ENCODE data around the gene OSBPL10. TPM values are rescaled to one million over a fixed set of nuclear protein-coding genes. Genes with fewer than 3 reads are reported as not detected.
A peak's percentile ranks its signal among the peaks of the same experiment; 100 is the strongest.

OSBPL10 gene
- total RNA-seq, 1 experiment from 2014 or later = 48.0 TPM

DNA sequence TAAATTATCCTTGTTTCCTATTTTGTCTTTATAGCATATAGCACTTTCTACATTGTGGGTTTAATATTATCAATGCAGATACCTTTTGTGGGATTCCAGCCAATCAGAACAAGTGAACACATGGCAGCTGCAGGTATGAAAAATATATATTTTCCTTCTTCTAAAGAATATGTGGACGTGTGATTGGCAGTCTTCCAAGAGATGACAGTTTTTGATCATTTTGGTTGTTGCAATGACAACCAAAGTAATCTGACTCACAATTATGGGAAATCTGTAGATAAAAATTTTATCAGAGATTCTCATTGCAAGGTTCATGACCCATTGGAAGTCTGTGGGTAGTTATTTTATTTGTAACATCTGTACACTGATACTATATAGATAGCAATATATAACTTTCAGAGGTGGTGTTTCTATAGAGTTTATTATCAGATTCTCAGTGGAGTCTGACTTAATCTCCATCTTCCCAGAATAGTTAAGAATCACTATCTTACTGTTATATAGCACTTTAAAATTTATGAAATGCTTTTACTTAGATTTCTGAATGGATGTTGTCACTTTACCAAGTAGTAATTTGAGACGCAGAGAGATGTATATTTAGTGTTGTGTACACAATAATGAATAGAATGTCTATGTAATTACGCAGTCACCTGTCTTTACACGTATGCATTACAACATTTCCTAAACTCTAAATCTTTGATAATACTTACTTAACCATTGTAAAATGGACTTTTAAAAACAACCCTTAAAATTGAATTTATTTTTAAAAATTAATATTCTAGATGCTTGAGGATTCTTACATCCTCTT is 365.8 kb downstream of the OSBPL10 start:
- no peak for ATAC-seq
- Histone ChIP-seq H3K9me2 (replicated peaks; ENCODE audit: low read length) (no peaks in the 10 kb centered on the region), H3K27me3 (ENCODE audit: low read length) (no peaks in the 10 kb centered on the region), H3K27ac (ENCODE audit: low read length) (no peak overlapping the region), H3F3A (ENCODE audit: low read length, unreplicated experiment) (peaks cover under 1% of the 10 kb centered on the region), H3K36me3 (ENCODE audit: low read depth, low read length) (peaks cover 11% of the 10 kb centered on the region; the same call in 1 of the 2 replicates), H3K9me3 (ENCODE audit: low read length) (no peaks in the 10 kb centered on the region), H3K4me2 (ENCODE audit: low read length) (no peak overlapping the region), H3K4me1 (ENCODE audit: insufficient read depth, low read length) (peaks cover 23% of the 10 kb centered on the region), H2AFZ (ENCODE audit: low read length) (no peak overlapping the region), H3K79me2 (ENCODE audit: low read length) (peaks cover 42% of the 10 kb centered on the region), H3K4me3 (ENCODE audit: low read length) (no peak overlapping the region), H4K20me1 (ENCODE audit: low read length) (peaks cover 18% of the 10 kb centered on the region), H3K9ac (ENCODE audit: low read length) (no peak overlapping the region)
- DNase-seq = peak; percentile 8
- no TSS peak for BruUV-seq (replicated peaks)
- intact Hi-C loops (cut with micrococcal nuclease) = loop anchor here (10.0 kb wide), 1 partner anchor 350 kb away; no protein-coding TSS in a partner anchor
- ChIA-PET POLR2A (ENCODE audit: unreplicated experiment) (no interaction called here), CTCF (no interaction called here)
- no peak for TF ChIP-seq EZH2 (IDR thresholded peaks at IDR 0.05; ENCODE audit: low read length, unreplicated experiment)
- TF ChIP-seq EZH2phosphoT487 (IDR thresholded peaks at IDR 0.05; ENCODE audit: borderline replicate concordance, low read length) = no peak
- TF ChIP-seq, protein P1, sequence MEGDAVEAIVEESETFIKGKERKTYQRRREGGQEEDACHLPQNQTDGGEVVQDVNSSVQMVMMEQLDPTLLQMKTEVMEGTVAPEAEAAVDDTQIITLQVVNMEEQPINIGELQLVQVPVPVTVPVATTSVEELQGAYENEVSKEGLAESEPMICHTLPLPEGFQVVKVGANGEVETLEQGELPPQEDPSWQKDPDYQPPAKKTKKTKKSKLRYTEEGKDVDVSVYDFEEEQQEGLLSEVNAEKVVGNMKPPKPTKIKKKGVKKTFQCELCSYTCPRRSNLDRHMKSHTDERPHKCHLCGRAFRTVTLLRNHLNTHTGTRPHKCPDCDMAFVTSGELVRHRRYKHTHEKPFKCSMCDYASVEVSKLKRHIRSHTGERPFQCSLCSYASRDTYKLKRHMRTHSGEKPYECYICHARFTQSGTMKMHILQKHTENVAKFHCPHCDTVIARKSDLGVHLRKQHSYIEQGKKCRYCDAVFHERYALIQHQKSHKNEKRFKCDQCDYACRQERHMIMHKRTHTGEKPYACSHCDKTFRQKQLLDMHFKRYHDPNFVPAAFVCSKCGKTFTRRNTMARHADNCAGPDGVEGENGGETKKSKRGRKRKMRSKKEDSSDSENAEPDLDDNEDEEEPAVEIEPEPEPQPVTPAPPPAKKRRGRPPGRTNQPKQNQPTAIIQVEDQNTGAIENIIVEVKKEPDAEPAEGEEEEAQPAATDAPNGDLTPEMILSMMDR (conservative IDR thresholded peaks at IDR 0.05; ENCODE audit: low read depth, low read length) = no peak

- Histone ChIP-seq H3K9ac (ENCODE audit: low read length) (no peak overlapping the region), H4K20me1 (ENCODE audit: low read length) (peaks cover 18% of the 10 kb centered on the region), H3K9me3 (ENCODE audit: low read length) (no peaks in the 10 kb centered on the region), H3K79me2 (ENCODE audit: low read length) (peaks cover 42% of the 10 kb centered on the region), H3F3A (ENCODE audit: low read length, unreplicated experiment) (no peaks in the 10 kb centered on the region), H3K36me3 (ENCODE audit: low read depth, low read length) (peaks cover 7% of the 10 kb centered on the region; the same call in 1 of the 2 replicates), H3K4me2 (ENCODE audit: low read length) (no peak overlapping the region), H3K27me3 (ENCODE audit: low read length) (no peaks in the 10 kb centered on the region), H3K9me2 (replicated peaks; ENCODE audit: low read length) (no peaks in the 10 kb centered on the region), H3K4me1 (ENCODE audit: insufficient read depth, low read length) (peaks cover 23% of the 10 kb centered on the region), H2AFZ (ENCODE audit: low read length) (no peak overlapping the region), H3K27ac (ENCODE audit: low read length) (no peak overlapping the region), H3K4me3 (ENCODE audit: low read length) (no peak overlapping the region)
- peak; percentile 67 for DNase-seq
- ATAC-seq = peak; percentile 78
- ChIA-PET CTCF (no interaction called here), POLR2A (ENCODE audit: unreplicated experiment) (no interaction called here)
- intact Hi-C loops (cut with micrococcal nuclease) = loop anchor here (10.0 kb wide), 1 partner anchor 350 kb away; no protein-coding TSS in a partner anchor
- BruUV-seq (replicated peaks) = no TSS peak
- no peak for TF ChIP-seq EZH2phosphoT487 (IDR thresholded peaks at IDR 0.05; ENCODE audit: borderline replicate concordance, low read length)
- no peak for TF ChIP-seq EZH2 (IDR thresholded peaks at IDR 0.05; ENCODE audit: low read length, unreplicated experiment)
- TF ChIP-seq, protein P1 (conservative IDR thresholded peaks at IDR 0.05; ENCODE audit: low read depth, low read length) = no peak
These were observed 366.7 kb downstream of the OSBPL10 start for GRCh38 chr3:31614162-31614921.

All from PC-3 (cell line).